Activated CD4-positive, alpha-beta T cell treated with anti-CD3 and anti-CD28 coated beads for 4 hours (primary cell): Measurements from ENCODE around the gene SLC6A12.
"Not testable (repeated sequence)": the region's sequence is repeated elsewhere in the genome, so short reads cannot be mapped to it uniquely, and the experiment has no call there.

Experiments used
- DNase-seq, 2 donors: peaks; one replicate each; pipeline ENCODE4 v3.0.0-alpha.2; 2020

Gene SLC6A12

GRCh38 chr12:234019-234418 lies 20.1 kb upstream of the SLC6A12 start:
- DNase-seq = no peak

DNA sequence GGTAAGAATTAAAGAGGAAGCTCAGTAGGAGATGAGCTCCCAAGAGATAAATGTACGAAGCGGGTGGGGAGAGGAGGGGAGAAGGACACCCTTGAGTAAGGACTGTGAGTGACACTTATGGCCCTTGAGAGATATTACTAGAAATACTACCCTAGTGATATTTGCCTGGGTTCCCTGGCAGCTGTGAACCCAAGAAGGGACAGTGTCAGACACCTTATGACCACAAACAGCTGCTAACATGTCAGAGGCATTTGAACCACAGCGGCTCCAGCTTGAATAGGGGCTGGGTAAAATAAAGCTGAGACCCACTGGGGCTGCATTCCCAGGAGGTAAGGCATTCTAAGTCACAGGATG lies 19.6 kb upstream of the SLC6A12 start:
- DNase-seq = no peak

GRCh38 chr12:232731-233614 lies 19.0 kb upstream of the SLC6A12 start:
- DNase-seq = no peak

DNA sequence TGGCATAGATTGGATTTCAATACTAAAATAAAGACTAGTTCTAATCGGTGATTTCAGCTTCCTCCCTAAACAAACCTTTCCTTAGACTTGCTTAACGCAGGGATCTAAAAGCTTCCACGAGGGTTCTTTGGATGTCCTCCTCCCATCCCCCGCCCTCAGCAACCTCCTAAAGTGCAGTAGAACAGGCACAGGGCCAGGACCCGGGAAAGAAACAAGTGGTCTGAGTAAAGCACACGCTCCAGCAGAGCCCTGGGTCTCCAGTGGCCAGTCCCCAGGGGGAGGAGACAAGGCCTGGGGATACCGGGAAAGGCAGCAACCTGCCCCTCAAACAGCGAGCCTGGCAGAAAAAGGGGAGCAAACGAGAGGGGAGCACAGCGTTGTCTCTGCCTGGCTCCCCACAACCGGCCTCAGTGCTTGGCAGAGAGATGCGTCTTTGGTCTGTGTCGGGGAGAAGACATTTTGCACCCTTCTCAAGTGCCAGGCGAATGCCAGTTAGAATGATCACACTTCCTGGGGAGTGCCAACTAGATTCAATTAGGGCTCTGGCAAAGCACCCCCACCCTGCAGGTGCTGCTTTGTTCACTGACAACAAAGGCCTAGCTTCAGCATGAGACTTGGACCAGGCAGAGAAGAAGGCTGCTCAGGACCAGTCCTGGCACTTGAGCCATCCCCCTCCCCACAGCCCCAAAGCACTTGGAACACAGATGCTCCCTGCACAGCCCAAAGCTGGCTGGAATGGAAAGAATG lies 17.1 kb upstream of the SLC6A12 start:
- DNase-seq = no peak

DNA sequence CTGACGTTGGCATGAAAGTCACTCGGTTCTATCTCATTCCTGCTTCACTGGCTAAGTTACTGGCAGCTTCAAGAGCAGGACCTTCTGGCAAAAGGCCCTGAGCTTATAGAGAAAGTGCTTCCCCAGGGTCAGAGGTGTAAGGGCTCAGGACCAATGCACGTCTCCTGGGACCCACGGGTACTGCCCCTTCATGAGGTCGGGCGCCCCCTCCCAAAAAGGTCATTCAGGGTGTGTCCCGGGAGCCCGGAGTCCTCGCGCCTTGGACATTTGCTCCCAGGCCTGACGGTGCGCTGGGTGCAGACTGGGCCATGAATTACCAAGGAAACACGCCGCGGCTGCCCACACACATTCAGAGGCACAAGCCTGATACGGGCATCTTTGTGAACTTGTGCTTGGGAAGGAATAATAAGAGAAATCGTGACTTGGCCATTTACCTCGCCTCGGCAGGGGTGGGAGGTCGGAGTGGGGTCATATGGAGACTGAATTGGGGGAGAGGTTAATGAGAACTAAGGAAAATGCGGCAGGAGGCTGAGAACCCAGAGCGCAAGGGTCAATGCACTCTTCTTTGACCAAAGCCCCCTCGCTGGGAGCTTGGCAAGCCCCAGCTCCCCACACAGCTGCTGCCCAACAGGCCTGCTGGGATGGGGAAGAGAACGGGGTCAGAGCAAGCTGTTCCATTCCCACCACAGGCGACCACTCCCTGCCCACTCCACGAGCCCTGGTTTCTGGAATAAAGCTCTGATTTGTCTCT lies 15.7 kb upstream of the SLC6A12 start:
- no peak for DNase-seq

- DNase-seq = no peak
Observed at GRCh38 chr12:228846-229200, 14.9 kb upstream of the SLC6A12 start.

DNA sequence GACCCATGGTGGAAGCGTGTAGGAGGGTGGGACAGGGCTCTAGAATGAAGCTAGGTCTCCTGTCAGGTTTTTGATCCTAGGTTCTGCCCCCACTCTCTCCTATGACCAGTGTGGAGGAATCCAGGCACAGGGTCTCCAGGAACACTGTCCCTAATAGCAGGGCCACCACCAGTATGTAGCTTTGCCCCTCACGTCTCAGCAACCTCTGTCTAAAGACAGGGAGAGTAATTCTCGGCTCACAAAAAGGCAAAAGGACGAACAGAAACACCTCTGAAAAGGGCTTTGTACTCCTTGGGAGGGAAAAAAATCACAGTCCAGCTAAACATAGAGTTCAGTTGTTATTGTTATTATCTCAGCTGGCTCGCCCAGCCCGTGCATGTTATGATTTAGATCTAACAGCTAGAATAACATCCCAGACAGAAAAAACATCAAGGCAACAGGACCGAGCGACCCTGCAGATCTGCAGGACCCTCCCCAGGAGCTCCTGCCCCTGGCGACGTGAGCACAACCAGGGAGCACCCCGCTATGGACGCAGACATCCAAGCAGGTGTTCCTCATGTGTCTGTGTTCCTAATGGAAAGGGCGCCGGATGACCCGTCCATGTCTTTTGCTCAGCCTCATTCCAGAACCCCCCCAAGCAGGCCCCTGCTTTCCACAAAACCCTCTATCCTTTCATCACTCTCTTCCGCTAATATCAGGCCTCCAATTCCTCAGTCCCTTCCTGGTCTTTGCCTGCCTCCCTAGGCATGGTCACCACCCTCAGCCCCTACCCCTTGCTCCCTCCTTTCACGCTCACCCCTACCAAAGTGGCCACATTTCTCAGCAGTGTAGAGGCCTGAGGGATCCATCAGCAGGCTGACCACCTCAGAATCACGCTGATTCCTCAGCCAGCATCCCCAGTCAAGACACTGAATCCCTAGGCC lies 14.2 kb upstream of the SLC6A12 start:
- no peak for DNase-seq

- no peak for DNase-seq
Observed at GRCh38 chr12:227286-227915, 13.4 kb upstream of the SLC6A12 start.

DNA sequence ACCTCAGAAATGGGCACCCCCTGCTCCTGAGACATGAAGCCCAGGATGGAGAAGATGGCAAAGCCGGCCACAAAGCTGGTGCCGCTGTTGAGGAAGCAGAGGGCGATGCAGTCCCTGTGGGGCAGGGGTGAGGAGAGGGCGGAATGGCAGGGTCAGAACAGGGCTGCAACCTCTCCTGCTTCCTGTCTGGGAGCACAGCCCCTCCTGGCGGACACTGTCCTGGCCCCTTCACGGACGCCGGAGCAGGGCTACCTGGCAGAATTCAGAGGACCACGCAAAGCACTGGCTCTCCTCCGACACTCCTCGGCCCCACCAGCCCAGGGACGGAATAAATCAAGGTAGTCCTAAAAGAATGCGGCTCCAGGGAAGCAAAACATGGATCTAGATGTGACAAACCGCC lies 12.4 kb upstream of the SLC6A12 start:
- no peak for DNase-seq

GRCh38 chr12:225012-225411 lies 11.1 kb upstream of the SLC6A12 start:
- DNase-seq = no peak

DNA sequence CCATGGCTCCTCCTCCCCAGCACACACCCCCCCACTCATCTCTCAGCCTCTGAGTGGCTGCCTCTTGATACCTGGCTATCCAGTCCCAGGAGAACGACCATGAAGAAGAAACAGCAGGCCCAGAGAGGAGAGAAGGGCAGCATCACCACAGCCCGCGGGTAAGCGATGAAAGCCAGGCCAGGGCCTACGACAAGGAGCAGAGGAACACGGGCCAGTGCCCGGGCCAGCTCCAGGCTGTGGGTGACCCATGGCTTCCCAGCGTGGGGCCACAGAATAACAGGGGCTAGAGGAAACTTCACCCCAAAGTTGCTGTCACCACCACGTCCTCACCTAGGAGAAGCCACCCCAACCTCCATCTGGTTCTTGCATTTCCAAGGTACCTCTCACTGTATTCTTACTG lies 10.4 kb upstream of the SLC6A12 start:
- DNase-seq = no peak

DNA sequence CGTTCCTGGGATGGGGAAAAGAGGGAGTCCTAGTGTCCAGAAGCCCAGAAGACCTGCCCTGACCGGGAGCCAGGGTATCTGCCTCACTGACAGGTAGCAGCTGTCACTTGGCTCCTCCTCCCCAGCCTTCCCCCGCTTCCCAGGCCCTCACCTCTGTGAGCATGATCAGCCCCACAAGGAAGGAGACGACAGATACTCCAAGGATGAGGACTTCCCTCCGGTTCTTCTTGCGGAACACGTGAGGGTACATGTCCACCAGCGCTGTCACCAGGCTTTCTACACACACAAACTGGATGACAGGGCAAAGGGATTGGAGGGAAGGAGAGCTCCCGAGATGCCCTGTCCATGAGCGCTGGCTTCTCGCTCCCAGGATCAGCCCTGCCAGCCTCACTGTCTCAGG lies 9.9 kb upstream of the SLC6A12 start:
- DNase-seq = no peak

DNA sequence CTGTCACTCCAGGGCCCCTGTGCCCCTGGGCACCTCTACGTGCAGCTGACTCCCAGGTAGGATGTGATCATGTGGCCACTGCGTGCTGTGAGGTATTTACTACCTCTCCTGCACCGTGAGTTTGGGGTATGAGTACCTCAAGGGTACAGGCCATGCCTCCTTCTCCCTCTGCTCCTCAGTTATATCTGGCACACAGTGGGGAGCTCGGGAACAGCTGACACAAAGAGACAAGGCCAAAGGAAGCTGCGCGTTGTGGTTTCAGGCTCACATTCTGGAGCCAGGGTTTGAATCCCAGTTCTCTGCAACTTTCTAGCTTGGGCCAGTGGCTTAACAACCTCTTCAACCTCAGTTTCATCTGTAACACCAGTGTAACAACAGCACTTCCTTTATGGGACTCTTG lies 7.8 kb upstream of the SLC6A12 start:
- DNase-seq = no peak

DNA sequence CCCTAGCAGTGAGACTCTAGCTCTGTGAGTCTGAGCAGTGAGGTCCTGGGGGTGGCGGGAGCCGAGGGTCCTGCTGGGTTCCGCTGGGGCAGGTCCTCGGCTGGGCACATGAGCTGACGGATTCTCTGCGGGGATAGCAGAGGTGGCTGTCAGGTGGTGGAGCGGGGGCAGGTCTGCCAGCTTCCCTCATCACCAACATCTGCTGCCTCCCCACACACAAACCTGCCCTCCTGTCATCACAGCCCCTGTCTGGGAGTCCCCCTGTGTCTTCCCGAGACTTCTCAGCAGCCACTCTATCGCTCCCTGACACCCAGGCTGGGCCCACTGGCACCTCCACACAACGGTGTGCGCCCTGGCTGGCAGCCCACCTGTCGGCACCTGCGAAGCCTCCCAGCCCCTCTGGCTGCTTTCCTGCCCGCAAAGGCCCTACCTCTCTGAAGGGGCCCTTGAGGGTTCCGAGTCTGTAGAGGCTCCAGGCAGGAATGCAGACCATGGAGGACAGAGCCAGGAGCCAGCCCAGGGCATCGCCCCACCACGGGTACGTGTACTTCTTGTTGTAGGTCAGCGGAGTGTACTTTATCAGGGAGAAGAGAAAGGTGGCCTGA lies 7.1 kb upstream of the SLC6A12 start:
- no peak for DNase-seq

- DNase-seq = no peak
Observed at GRCh38 chr12:220491-220890, 6.5 kb upstream of the SLC6A12 start.

DNA sequence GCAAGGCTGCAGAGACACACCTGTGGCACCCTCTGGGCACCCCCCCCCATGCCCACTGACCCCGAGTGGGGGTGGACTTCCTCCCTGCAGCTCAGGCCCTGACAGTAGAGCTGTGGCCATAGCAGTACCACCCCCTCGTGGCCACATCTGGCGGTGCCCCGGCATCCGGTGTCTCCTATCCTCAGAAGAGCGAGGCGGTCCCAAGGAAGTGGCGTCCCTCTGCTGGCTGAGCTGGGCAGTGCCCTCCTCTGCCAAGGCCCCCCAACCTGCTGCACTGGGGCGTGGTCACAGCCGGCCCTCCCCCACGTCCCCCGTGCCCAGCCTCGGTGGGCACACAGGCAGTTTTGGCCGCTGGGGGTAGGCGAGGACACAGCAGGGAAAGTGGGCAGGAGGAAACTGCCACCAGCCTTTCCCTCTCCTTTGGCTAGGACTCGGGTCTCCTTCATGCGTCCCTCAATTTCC lies 6.0 kb upstream of the SLC6A12 start:
- no peak for DNase-seq

DNA sequence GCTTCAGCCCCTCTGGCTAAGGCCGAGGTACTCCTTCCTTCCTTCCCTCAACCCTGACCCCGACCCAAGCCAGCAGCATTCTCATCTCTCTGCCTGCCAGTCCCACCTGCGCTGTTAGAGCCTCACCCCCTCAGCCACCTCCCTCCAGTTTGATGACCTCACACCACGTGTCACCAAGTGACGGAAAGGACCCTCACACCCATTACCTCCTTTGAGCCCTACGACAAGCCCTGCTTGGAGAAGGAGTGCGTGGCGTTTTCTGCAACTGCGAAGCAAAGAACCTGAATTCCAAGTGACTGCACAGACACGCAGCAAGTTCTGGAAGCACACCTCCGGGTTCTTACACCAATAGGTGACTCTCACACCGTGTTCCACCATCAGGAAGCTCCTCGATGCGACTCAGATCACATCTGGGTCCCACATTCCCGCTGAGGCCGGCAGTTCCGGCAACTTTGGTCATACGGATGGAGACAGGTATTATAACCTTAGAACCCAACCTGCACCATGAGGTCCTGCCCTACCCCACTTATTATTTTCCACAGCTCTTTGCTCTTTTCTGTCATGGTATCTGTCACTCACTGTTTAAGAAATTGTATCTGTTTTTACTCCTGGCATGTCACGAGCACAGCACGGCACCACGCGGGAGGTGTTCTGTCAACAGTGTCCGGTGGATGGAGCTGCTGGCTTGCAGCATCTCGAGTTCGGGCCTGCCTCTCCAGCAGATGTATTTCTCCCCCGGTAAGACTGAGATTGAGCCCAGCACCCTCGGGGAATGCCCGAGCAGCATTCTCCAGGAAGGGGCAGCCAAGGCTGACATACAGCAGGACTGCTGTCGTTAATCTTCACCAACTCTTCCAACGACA lies 5.0 kb upstream of the SLC6A12 start:
- DNase-seq = no peak

DNA sequence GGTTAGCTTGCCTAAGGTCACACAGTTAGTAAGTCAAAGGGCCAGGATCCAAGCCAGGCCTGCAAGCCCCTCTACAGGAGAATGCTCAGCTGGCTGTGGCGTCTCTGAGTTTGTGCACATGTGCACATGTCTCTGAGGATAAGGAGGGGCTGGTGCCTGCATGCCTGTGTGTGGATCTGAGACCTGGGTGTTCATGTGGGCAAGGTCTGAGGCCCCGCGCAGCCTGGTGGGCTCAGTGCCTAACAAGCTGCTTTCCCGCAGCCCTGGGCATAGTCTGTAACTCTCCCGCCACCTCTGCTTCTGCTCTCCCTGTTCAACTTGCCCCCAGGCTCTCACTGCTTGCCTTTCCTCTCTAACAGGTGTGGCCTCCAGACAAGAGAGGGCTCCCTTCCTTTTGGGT lies 4.3 kb upstream of the SLC6A12 start:
- DNase-seq = no peak

- not testable (repeated sequence) for DNase-seq
Observed at GRCh38 chr12:217029-217428, 3.1 kb upstream of the SLC6A12 start.

DNA sequence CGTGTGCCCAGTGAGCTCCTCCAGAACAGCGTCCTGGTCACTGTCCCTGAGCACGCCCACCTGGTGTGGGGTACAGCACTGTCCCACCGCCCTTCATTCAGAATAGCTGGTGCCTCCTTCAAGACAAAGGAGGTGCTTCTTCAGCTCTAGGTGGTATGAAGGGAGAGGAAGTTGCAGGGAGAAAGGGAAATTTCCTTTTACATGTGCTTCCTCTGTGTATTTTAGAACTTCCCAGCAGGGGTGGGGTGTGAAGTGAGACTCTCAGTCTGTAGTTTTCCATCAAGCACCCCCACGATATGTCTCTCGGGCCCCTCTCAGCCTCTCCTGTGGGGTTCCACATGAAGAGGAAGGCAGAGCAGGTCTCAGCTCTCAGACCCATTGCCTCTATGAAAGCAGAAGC lies 1.2 kb upstream of the SLC6A12 start:
- no peak for DNase-seq

GRCh38 chr12:213527-213932 lies 427 bp downstream of the SLC6A12 start:
- DNase-seq = no peak
